ENCODE results near the gene RALGPS2. TPM values are rescaled to one million over a fixed set of nuclear protein-coding genes. Genes with fewer than 3 reads are reported as not detected.

RALGPS2 gene
- total and polyA plus RNA-seq, 9 of the 15 experiments (the other 6 are each of a cell fraction or from before 2014, with no cell fraction given), result 0.28 to 6.5 (median 2.6) TPM

DNA sequence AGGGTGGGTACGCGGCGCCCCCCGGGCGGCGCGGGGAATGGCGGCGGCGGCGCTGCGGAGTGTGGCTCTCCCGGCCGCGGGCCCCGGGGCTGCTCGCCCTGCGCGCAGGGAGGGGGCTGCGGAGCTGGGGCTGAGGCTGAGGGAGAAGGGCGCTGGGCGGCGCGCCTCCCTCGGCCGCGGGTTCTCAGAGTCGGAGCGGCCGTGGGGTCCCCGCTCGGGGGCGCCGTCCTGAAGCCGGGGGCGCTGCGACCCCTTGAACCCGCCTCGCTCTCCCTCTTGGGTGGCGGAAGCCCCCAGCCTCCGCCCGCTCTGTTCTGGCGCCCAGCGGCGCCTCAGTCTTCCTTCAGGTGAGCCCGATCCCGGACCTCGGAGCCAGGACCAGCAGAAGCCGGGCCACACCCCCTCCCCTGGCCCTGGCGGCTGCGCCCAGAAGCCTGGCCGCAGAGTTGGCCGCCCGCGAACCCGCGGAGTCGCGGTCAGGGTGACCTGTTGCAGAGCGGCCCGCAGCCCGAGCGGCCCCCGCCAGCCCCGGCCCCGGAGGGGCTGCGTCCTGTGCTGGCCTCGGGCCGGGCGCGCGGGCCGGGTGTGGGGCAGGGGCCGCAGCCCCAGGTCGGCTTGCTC, 532 bp downstream of the RALGPS2 start:
- POLR2A ChIA-PET, result interaction anchor here (0.6 to 3.1 kb wide), 5 partner anchors 10 to 61 kb away, joined by 3 to 13 read pairs (median 4); no protein-coding TSS in a partner anchor
- Histone ChIP-seq H3K27me3 (ENCODE audit: control insufficient read depth in 2 of 2, insufficient read depth in 2 of 2, low read length in 2 of 2) (0 out of 5 replicates have a peak, but pooled peaks cover 0 to 5% of the 10 kb centered on the region in 2 experiments), H2AFZ (ENCODE audit: low read depth, low read length) (peak overlapping the region; percentile 94), H3K9me3 (replicated peaks; ENCODE audit: control insufficient read depth, insufficient read depth, low read depth, low read length) (no peaks in the 10 kb centered on the region), H3K36me3 (ENCODE audit: control insufficient read depth, insufficient read depth, low read length) (no peaks in the 10 kb centered on the region), H3K79me2 (ENCODE audit: control insufficient read depth, insufficient read depth, low read length) (no peaks in the 10 kb centered on the region), H3K27ac (ENCODE audit: extremely low read depth, low read depth, low read length) (peak overlapping the region; percentile 47; the same call in 2 of the 3 replicates), H3K4me3 (peak overlapping the region; percentile 63), H3K4me1 (replicated peaks in 1 of 2; ENCODE audit: control insufficient read depth in 2 of 2, insufficient read depth in 2 of 2, low read length in 2 of 2) (peaks cover 0 to 16% of the 10 kb centered on the region in 2 experiments; a peak in 4 of 5 replicates), H3K4me2 (ENCODE audit: insufficient read depth, low read length) (peak overlapping the region; percentile 89), H4K20me1 (replicated peaks; ENCODE audit: control insufficient read depth, insufficient read depth, low read length) (no peaks in the 10 kb centered on the region), H3K9ac (ENCODE audit: insufficient read depth in 1 of 2, low read depth in 2 of 2, low read length in 2 of 2) (peak overlapping the region; percentile 59 to 90), H3K9me1 (ENCODE audit: control insufficient read depth, insufficient read depth, low read length) (no peaks in the 10 kb centered on the region)
- ATAC-seq, result peak; percentile 79
- CTCF ChIA-PET (ENCODE audit: low intra/inter-chr PET ratio), result interaction anchor here (0.6 to 1.0 kb wide), 2 partner anchors 278 to 353 kb away, joined by 3 to 10 read pairs; no protein-coding TSS in a partner anchor
- FAIRE-seq, result no peak
- intact Hi-C loops (cut with micrococcal nuclease), result no loop called here
- under 1% methylated on average over 26 of the region's 75 CpGs for WGBS (ENCODE audit: insufficient coverage, low coverage, missing lambda C conversion rate)
- in situ Hi-C loops (cut with MboI), result no loop called here
- peak; percentile 51 to 59 (median 54) for DNase-seq (ENCODE audit: extremely low read depth in 1 of 4, low spot score in 3 of 4)
- BruUV-seq (replicated peaks), result no TSS peak
- TF ChIP-seq MAZ (CRISPR knock-in tag; conservative IDR thresholded peaks at IDR 0.05 in 1 of 2, IDR thresholded peaks at IDR 0.05 in 1 of 2) (0 out of 4 replicates have a peak, but pooled peaks have one; percentile 9 to 62), MTA3 (IDR thresholded peaks at IDR 0.05; ENCODE audit: borderline replicate concordance) (peak; percentile 23; the same call in 1 of the 2 replicates), ZBTB7A (IDR thresholded peaks at IDR 0.05; ENCODE audit: borderline replicate concordance, control insufficient read depth, low read depth, low read length) (peak; percentile 90), SMAD1 (IDR thresholded peaks at IDR 0.05; ENCODE audit: low read depth, low read length, partially characterized antibody) (no peak), CCNT2 (IDR thresholded peaks at IDR 0.05; ENCODE audit: borderline replicate concordance, extremely low read depth, insufficient read length, low read depth, low read length) (peak; percentile 22), RBM15 (IDR thresholded peaks at IDR 0.05; ENCODE audit: insufficient read depth, low read length) (no peak), RBFOX2 (IDR thresholded peaks at IDR 0.05; ENCODE audit: low read depth, low read length) (0 out of 2 replicates have a peak, but pooled peaks have one; percentile 12), RB1 (IDR thresholded peaks at IDR 0.05; ENCODE audit: low read depth) (0 out of 2 replicates have a peak, but pooled peaks have one; percentile 52), NR2C2 (CRISPR knock-in tag; IDR thresholded peaks at IDR 0.05) (no peak), NR2C2 (tag; IDR thresholded peaks at IDR 0.05) (peak; percentile 67), KHSRP (IDR thresholded peaks at IDR 0.05) (no peak)
- TF ChIP-seq, protein P1, sequence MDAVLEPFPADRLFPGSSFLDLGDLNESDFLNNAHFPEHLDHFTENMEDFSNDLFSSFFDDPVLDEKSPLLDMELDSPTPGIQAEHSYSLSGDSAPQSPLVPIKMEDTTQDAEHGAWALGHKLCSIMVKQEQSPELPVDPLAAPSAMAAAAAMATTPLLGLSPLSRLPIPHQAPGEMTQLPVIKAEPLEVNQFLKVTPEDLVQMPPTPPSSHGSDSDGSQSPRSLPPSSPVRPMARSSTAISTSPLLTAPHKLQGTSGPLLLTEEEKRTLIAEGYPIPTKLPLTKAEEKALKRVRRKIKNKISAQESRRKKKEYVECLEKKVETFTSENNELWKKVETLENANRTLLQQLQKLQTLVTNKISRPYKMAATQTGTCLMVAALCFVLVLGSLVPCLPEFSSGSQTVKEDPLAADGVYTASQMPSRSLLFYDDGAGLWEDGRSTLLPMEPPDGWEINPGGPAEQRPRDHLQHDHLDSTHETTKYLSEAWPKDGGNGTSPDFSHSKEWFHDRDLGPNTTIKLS (IDR thresholded peaks at IDR 0.05; ENCODE audit: borderline replicate concordance, low read depth), result peak; percentile 48; the same call in 1 of the 2 replicates
- TF ChIP-seq, protein P2, sequence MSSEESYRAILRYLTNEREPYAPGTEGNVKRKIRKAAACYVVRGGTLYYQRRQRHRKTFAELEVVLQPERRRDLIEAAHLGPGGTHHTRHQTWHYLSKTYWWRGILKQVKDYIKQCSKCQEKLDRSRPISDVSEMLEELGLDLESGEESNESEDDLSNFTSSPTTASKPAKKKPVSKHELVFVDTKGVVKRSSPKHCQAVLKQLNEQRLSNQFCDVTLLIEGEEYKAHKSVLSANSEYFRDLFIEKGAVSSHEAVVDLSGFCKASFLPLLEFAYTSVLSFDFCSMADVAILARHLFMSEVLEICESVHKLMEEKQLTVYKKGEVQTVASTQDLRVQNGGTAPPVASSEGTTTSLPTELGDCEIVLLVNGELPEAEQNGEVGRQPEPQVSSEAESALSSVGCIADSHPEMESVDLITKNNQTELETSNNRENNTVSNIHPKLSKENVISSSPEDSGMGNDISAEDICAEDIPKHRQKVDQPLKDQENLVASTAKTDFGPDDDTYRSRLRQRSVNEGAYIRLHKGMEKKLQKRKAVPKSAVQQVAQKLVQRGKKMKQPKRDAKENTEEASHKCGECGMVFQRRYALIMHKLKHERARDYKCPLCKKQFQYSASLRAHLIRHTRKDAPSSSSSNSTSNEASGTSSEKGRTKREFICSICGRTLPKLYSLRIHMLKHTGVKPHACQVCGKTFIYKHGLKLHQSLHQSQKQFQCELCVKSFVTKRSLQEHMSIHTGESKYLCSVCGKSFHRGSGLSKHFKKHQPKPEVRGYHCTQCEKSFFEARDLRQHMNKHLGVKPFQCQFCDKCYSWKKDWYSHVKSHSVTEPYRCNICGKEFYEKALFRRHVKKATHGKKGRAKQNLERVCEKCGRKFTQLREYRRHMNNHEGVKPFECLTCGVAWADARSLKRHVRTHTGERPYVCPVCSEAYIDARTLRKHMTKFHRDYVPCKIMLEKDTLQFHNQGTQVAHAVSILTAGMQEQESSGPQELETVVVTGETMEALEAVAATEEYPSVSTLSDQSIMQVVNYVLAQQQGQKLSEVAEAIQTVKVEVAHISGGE (CRISPR knock-in tag; IDR thresholded peaks at IDR 0.05), result peak in 1 of 3 experiments; percentile 7; a peak in 1 of 6 replicates
- TF ChIP-seq, protein P3, sequence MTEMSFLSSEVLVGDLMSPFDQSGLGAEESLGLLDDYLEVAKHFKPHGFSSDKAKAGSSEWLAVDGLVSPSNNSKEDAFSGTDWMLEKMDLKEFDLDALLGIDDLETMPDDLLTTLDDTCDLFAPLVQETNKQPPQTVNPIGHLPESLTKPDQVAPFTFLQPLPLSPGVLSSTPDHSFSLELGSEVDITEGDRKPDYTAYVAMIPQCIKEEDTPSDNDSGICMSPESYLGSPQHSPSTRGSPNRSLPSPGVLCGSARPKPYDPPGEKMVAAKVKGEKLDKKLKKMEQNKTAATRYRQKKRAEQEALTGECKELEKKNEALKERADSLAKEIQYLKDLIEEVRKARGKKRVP (CRISPR knock-in tag; IDR thresholded peaks at IDR 0.05), result no peak
